IPS-20b (cell line): Measurements from ENCODE around the gene GUCY1A2.
"Not testable (repeated sequence)": the region's sequence is repeated elsewhere in the genome, so short reads cannot be mapped to it uniquely, and the experiment has no call there.

Experiments used
- H3K27ac ChIP-seq: one replicate; pipeline ENCODE4 v1.5.1; 2013; ENCODE audit warnings: low read length
- H3K27me3 ChIP-seq: 2 replicates; pipeline ENCODE4 v1.6.1; 2013; ENCODE audit warnings: mild to moderate bottlenecking, low read length, inconsistent platforms; ENCODE audit not compliant: insufficient read depth
- H3K36me3 ChIP-seq: 2 replicates; pipeline ENCODE4 v1.6.1; 2013; ENCODE audit warnings: low read depth, mild to moderate bottlenecking, inconsistent platforms, low read length, moderate library complexity; ENCODE audit not compliant: insufficient read depth
- H3K4me1 ChIP-seq: 2 replicates; pipeline ENCODE4 v1.6.1; 2013; ENCODE audit warnings: mild to moderate bottlenecking, control low read depth, inconsistent platforms, low read length, moderate library complexity; ENCODE audit not compliant: insufficient read depth
- H3K4me3 ChIP-seq: 2 replicates; pipeline ENCODE4 v1.5.1; 2013; ENCODE audit warnings: mild to moderate bottlenecking, low read length, inconsistent platforms
- H3K9ac ChIP-seq: 2 replicates; pipeline ENCODE4 v1.6.1; 2013; ENCODE audit warnings: low read depth, mild to moderate bottlenecking, inconsistent platforms, low read length, moderate library complexity
- H3K9me3 ChIP-seq: 2 replicates; pipeline ENCODE4 v1.6.1; 2013; ENCODE audit warnings: mild to moderate bottlenecking, low read depth, low read length, inconsistent platforms; ENCODE audit not compliant: insufficient read depth

Gene GUCY1A2

GRCh38 chr11:107018219-107018901 lies at the start of gene GUCY1A2:
Gene GUCY1A2, minus strand, starts transcription at chr11:107018476. Its CDS starts 421 bp downstream, at chr11:107018055.
- H3K27ac ChIP-seq: no peak within 1 kb of the TSS

GRCh38 chr11:107054391-107054790 lies 36.1 kb upstream of the GUCY1A2 start:
- Histone ChIP-seq H3K36me3 (no peaks in the 10 kb centered on the region), H3K9ac (no peak overlapping the region), H3K27ac (no peak overlapping the region), H3K27me3 (no peaks in the 10 kb centered on the region), H3K4me3 (no peak overlapping the region), H3K4me1 (no peaks in the 10 kb centered on the region), H3K9me3 (peaks cover 40% of the 10 kb centered on the region)

More at GRCh38 chr11:107018219-107018901, at the start of gene GUCY1A2:
- peaks cover 8% of the 10 kb centered on the region for H3K4me1 ChIP-seq
- H3K36me3 ChIP-seq: no peaks in the 10 kb centered on the region
- H3K4me3 ChIP-seq: peak within 1 kb of the TSS; percentile 71
- H3K9ac ChIP-seq: peak within 1 kb of the TSS; percentile 47; the same call in 1 of the 2 replicates
- H3K9me3 ChIP-seq: no peaks in the 10 kb centered on the region
- peaks cover 51% of the 10 kb centered on the region for H3K27me3 ChIP-seq

DNA sequence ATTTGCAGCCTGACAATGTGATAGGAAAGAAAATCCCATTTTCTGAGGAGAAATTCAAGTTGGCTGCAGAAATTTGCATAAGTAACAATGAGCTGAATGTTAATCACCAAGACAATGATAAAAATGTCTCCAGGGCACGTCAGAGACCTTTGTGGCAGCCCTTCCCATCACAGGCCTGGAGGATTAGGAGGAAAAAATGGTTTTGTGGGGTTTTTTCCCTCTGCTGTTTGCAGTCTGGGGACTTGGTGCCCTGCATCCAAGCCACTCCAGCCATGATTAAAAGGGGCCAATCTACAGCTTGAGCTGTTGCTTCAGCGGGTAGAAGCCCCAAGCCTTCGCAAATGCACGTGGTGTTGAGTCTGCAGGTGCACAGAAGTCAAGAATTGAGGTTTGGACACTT lies 33.1 kb upstream of the GUCY1A2 start:
- H3K36me3 ChIP-seq, H3K4me3 ChIP-seq, H3K27ac ChIP-seq, H3K9ac ChIP-seq, H3K4me1 ChIP-seq, H3K27me3 ChIP-seq: not testable (repeated sequence)
- peaks cover 40% of the 10 kb centered on the region for H3K9me3 ChIP-seq

GRCh38 chr11:107050899-107051298 lies 32.6 kb upstream of the GUCY1A2 start:
- H3K9ac ChIP-seq, H3K4me3 ChIP-seq, H3K27ac ChIP-seq, H3K36me3 ChIP-seq, H3K4me1 ChIP-seq, H3K27me3 ChIP-seq: not testable (repeated sequence)
- H3K9me3 ChIP-seq: peaks cover 40% of the 10 kb centered on the region

GRCh38 chr11:107050121-107050520 lies 31.8 kb upstream of the GUCY1A2 start:
- Histone ChIP-seq H3K27ac (no peak overlapping the region), H3K27me3 (no peaks in the 10 kb centered on the region)

GRCh38 chr11:107044503-107044902 lies 26.2 kb upstream of the GUCY1A2 start:
- Histone ChIP-seq H3K9me3 (no peaks in the 10 kb centered on the region; the same call in none of the 2 replicates), H3K9ac (no peak overlapping the region), H3K27me3 (no peaks in the 10 kb centered on the region), H3K4me3 (no peak overlapping the region), H3K27ac (no peak overlapping the region), H3K4me1 (no peaks in the 10 kb centered on the region), H3K36me3 (no peaks in the 10 kb centered on the region)

More at GRCh38 chr11:107050121-107050520, 31.8 kb upstream of the GUCY1A2 start:
- H3K9me3 ChIP-seq: peaks cover 40% of the 10 kb centered on the region
- no peak overlapping the region for H3K9ac ChIP-seq
- H3K36me3 ChIP-seq: no peaks in the 10 kb centered on the region
- no peak overlapping the region for H3K4me3 ChIP-seq
- H3K4me1 ChIP-seq: no peaks in the 10 kb centered on the region

DNA sequence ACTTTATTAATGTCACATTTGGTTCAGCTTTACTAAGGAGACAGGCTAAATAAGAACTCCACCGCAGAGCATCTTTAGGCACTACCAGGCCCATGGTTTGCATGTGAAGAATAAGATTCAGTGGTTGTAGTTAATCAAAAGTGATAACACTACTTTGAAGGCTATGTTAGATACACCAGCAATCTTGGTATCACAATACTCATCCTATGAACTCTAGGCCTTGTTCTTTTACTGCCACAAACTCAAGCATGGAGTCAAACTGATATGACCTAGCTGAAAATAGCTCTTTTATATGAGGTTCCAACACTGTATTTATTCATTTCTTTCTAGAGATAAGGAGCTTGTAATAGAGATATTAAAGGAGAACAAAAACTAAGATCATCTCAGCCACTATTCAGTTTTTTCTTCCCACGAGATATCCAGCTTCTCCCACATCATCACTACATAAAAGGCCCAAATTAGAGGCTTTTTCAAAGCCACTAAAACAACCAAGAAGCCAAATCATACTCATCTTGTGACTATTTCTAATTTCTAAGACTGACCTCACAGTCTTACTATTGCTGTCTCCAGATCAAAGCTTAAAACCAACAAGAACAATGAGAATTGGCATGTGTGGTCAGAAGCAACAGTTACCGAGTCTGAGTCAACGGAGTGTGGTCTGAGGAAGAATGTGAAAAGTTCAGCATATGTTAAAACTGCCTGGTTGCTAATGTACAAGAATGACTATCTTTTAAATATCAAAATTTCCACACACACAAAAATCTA lies 25.1 kb upstream of the GUCY1A2 start:
- H3K36me3 ChIP-seq: no peaks in the 10 kb centered on the region
- H3K27ac ChIP-seq: no peak overlapping the region
- H3K4me3 ChIP-seq: no peak overlapping the region
- H3K9me3 ChIP-seq: no peaks in the 10 kb centered on the region; the same call in none of the 2 replicates
- H3K9ac ChIP-seq: no peak overlapping the region
- no peaks in the 10 kb centered on the region for H3K27me3 ChIP-seq
- H3K4me1 ChIP-seq: no peaks in the 10 kb centered on the region

- H3K36me3 ChIP-seq: no peaks in the 10 kb centered on the region
- H3K4me1 ChIP-seq: no peaks in the 10 kb centered on the region
- H3K27ac ChIP-seq: no peak overlapping the region
- H3K27me3 ChIP-seq: no peaks in the 10 kb centered on the region
- no peaks in the 10 kb centered on the region; the same call in 1 of the 2 replicates for H3K9me3 ChIP-seq
- no peak overlapping the region for H3K4me3 ChIP-seq
- H3K9ac ChIP-seq: no peak overlapping the region
Observed at GRCh38 chr11:107042748-107043147, 24.5 kb upstream of the GUCY1A2 start.

DNA sequence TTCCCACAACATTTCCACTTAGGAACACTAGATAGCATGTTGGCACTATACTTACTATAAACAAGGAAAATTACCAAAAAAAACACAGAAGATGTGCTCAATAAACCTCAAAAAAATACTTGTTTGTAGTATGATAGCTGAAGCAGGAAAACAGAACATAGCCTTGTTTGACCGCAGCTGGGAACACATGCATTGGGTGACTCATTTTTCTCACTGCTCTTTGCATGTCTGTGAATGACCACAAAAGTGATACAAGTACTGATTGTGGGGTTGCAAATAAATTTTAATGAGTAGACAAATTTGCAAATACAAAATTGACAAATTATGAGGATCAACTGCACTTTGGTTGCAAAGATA lies 22.8 kb upstream of the GUCY1A2 start:
- Histone ChIP-seq H3K4me3 (no peak overlapping the region), H3K36me3 (no peaks in the 10 kb centered on the region), H3K9ac (no peak overlapping the region), H3K4me1 (no peaks in the 10 kb centered on the region), H3K27ac (no peak overlapping the region), H3K9me3 (no peaks in the 10 kb centered on the region; the same call in 1 of the 2 replicates), H3K27me3 (no peaks in the 10 kb centered on the region)

GRCh38 chr11:107040433-107041087 lies 22.3 kb upstream of the GUCY1A2 start:
- Histone ChIP-seq H3K9me3 (no peaks in the 10 kb centered on the region; the same call in 1 of the 2 replicates), H3K9ac (no peak overlapping the region), H3K4me1 (no peaks in the 10 kb centered on the region), H3K36me3 (no peaks in the 10 kb centered on the region), H3K4me3 (no peak overlapping the region), H3K27ac (no peak overlapping the region), H3K27me3 (no peaks in the 10 kb centered on the region)

- Histone ChIP-seq H3K4me3 (no peak overlapping the region), H3K4me1 (peaks cover 5% of the 10 kb centered on the region; the same call in 1 of the 2 replicates), H3K36me3 (no peaks in the 10 kb centered on the region), H3K9me3 (no peaks in the 10 kb centered on the region), H3K27ac (no peak overlapping the region), H3K9ac (no peak overlapping the region), H3K27me3 (peaks cover 13% of the 10 kb centered on the region)
Observed at GRCh38 chr11:107025673-107026072, 7.4 kb upstream of the GUCY1A2 start.
